GM19043 (cell line): ENCODE measurements around the gene NTMT1.

Experiments
- ATAC-seq: cut with Tn5 transposase; IDR thresholded peaks from one replicate; pipeline ENCODE4 v1.9.1; 2021; ENCODE audit warnings: low read depth; ENCODE audit not compliant: unreplicated experiment

NTMT1 gene

DNA sequence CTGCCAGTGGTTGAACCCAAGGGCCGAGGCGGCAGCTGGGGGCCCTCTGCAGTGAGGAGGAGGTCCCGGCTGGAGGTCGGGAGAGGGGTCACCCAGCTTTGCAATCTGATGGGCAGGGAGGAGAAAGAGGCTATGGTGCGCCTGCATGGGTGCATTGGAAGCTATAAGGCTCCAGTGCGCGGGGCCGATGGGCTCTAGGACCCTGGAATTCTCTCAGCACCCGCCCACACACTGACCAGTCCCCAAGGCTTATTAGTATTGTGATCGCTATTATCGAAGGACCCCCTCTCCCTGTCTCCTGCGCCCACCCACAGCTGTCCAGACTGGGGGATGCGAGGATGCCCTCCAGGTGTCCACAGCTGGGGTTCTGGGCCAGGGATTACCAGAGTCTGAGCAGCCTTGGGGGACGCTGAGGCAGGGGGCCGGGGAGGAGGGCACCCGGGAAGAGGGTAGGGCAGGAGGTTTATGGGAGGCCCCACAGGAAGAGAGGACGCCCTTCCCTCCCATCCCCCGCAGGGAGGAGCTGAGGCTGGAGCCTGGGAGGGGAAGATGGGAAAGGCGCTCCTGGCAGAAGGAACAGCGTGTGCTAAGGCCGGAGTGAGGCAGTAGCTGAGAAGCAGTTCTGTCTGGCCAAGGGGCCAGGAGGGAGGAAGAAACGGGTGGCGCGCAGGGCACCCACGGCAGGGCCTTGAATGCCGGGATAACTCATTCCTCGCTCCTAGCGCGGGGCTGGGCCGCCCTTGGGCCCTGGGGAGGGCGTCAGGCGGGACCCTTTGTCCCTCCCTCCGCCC, 29.2 kb upstream of the NTMT1 start:
- no peak for ATAC-seq

DNA sequence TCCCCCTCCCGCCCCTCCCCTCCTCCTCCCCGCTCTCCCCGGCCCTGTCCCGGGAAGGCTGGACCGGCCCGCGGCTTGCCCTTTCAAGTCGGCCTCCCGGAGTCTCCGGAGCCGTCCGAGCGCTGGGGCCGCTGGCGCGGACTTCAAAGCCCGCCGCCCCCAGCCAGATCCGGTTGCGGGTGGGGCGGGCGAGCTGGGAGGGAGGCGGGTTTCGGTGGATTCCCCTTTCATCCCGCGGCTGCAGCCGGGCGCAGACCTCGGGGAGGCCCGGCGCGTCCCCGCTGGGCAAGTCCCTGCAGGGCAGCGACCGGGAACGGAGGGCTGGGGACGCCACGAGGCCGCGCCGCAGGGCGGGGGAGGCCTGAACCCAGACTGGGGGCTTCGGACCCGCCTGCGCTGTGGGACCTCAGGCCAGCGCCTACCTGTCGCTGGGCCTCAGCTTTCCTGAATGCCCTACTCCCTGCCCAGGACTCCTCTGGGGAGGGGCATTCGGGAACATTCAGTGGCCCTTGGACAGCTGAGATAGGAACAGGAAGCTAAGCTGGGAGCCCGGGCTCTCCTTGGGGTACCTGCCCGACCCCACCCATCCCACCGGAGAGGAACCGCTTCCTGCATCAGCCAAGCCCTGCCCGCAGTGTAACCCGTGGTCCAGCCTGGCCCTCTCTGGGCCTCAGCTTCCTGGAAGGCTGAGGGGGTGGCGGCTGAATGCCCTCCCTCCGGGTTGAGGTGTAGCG, 28.4 kb upstream of the NTMT1 start:
- ATAC-seq = no peak

GRCh38 chr9:129598089-129598596, 27.8 kb upstream of the NTMT1 start:
- ATAC-seq = no peak

DNA sequence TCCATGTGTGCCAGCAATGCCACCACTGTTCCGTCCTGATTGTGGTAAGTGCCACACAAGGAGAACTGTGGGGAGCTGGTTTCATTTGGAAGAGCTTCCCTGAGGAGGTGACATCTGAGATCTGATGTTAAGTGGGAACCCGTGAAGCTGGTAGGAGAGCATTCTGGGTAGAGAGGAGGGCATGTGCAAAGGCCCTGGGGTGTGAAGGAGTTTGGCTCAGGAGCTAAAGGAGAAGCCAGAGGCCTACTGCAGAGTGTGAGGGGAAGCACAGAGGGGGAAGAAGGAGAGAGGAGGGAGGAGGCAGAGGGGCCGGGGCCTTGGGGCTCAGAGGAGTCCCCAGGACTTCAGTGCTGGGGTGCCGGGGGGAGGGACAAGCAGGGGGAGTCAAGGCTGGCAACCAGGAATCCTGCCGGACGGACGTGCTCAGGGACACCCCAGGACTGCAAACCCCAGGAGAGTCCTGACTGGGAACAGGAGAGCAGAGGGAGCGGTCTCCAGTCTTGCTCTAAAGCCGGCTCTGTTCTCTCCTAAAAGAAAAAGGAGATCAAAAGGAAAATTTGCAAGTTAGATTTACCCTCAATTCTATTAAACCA, 24.8 kb upstream of the NTMT1 start:
- ATAC-seq = no peak

- no peak for ATAC-seq
Observed at GRCh38 chr9:129602598-129603415, 23.2 kb upstream of the NTMT1 start.

DNA sequence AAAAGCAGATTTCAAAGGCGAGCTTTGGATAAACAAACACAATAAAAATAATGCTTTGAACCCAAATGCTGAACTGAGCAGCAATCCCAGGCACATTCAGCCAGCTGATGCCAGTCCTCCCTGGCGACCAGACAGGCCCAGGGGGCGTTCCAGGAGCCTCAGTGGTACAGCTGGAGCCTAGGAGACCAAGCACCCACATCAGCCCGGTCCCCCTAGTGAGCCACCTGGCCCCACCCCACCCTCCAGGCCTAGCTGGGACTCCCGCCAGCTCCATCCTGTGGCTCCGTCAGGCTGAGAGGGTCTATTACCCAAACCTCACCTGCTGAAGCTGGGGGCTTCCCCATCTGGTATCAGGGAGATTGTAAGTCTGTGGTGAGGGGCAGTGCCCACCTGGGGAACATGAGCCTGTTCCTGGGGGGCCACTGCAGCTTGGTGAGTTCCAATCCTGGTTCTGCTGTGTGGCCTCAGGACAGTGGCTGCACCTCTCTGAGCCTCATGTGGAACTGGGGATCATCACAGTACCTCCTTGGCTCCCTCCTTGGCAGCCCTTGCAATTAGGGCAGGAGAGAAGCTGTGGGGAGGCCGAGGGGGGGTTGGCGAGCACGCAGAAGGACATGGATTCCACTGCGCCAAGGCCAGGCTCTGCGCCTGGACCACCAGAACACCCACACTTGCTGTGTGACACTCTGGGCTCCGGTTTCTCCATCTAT, 21.8 kb upstream of the NTMT1 start:
- ATAC-seq = no peak

GRCh38 chr9:129604766-129605163, 21.2 kb upstream of the NTMT1 start:
- no peak for ATAC-seq

- no peak for ATAC-seq
Observed at GRCh38 chr9:129606161-129607026, 19.6 kb upstream of the NTMT1 start.

DNA sequence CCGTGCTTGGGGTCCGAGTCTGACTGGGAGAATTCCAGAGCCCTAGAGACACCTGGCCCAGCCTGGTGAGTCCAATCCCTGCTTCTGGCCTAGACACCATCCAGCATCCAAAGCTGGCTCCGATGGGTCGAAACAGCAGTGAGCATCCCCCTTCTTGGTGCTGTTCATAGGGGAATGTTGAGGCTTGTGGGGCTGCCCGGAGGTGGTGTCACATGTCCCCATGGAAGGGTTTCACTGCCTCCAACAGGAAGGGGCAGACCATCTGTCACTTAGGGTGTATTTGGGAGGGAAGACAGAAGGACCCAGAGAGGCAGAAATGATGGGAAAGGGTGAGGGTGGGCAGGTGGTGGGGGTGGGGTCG, 19.0 kb upstream of the NTMT1 start:
- no peak for ATAC-seq

- no peak for ATAC-seq
Observed at GRCh38 chr9:129608561-129609481, 17.1 kb upstream of the NTMT1 start.

DNA sequence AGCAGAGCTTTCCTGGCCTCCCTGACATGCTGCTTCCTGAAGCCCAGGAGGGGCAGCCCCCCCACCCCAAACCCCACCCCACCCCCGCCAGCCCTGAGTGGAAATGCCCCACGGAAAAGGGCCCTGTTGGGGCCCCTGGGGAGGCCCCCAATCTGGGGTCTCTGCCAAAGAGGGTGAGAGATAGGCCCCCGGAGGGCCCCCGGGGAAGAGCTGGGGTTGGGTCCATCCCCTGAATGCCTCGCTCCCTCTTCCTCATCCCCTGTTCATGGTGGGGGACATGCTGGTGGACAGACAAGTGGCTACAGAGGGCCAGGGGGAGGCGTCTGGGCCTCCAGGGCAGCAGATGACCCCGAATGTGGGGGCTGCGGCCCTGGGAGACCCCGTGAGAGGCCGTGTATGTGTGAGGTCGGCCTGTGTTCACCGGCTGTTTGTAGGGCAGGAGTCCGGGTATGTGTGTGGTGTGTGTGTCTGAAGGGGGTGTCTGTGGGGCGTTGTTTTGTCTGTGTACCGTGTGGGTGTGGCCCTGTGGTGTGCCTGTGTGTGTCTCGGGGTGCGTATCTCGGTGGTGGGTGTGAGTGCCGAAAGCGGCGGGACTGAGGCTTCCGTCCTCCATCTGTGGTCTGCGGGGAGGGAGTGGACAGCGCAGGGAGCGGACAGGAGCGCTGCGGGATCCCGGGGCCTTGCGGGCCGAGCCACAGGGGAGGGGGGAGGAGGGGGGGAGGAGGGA, 16.3 kb upstream of the NTMT1 start:
- no peak for ATAC-seq

- ATAC-seq = no peak
Observed at GRCh38 chr9:129610213-129610472, 15.8 kb upstream of the NTMT1 start.

DNA sequence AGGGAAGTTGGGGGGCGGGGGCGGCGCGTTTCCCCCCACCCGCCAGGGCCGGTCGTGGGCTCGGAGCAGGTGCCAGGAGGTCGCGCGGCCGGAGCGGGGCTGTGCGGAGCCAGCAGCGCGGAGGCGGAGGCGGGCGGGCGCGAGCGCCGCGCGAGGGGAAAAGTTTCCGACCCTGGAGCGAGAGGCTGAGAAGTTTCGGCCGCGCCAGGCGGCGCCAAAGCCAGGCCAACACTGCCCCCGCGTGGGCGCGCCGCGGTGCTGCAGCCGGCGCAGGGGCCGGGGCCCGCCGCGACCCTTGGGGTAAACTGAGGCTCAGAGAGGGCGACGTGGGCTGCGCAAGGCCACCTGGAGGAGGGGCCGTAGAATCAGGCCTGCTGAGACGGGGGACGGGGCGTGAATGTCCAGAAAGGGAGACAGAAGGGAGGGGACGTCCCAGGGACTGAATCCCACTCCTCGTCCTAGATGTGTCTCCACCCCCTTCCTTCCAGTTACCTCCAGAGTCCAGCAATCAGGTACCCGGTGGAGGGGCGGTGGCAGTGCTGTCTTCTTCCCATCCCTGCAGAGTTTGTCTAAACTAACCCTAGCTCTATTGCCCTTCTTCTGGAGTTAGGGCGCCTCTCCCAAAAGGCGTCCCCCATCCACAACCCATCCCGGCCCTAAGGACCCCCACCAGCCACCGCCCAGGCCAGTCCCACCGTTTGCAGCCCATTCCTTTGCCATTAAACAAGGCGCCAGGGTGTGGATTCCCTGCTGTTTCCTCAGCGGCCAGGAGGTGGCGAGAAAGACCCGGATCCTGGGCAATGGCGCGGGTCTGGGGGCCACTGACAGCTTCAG, 15.3 kb upstream of the NTMT1 start:
- no peak for ATAC-seq

DNA sequence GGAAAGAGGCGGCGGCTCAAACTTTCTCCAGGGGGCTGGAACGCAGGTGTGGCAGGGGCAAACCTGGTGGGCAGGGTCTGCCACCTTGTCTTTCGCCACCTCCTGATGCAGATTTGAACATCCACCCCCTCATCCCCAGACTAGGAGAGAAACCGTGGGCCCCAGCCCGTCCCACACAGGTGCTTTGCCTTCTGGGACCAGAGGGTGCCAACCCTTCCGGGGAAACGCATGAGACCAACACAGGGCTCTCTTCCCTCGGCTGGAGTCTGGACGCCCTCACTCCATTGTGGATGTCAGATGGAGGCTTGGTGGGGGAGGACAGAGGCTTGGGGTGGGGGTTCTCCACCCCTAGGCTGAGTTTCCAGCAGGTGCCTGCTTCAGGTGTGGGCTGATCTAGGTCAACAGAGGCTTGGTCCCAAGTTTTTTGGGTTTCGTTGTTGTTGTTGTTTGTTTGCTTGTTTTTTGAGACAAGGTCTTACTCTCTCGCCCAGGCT, 14.6 kb upstream of the NTMT1 start:
- ATAC-seq = no peak

DNA sequence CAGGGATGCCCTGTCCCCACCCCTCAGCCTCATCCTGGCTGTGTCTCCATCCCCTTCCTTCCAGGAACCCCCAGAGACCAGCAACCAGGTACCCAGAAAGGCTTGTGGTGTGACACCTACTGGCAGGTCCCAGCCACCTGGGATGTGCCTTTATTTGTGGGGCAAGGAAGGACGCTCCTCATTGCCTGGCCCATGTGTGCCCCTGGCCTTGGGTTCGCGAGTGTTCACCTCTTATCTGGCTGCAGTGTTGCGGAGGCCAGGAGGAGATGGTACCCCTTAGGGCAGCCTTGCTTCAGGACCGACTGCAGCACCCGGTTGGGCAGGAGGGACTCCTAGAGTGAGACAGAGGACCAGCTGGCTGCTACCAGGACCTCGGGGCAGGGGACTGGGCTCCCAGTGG, 13.8 kb upstream of the NTMT1 start:
- ATAC-seq = no peak

- no peak for ATAC-seq
Observed at GRCh38 chr9:129612815-129613519, 13.0 kb upstream of the NTMT1 start.
